HEK293 (cell line): ENCODE results near the gene ACTR8.

Experiments
- GLI4 ChIP-seq: fragments of 450-650 bp; formaldehyde crosslinking; IDR thresholded peaks from 2 replicates; pipeline ENCODE4 v1.5.1; 2016; ENCODE audit warnings: missing biosample characterization, missing genetic modification characterization
- GLIS1 ChIP-seq: fragments of 450-650 bp; formaldehyde crosslinking; IDR thresholded peaks from 2 replicates; pipeline ENCODE4 v1.5.1; 2016; ENCODE audit warnings: missing biosample characterization, missing genetic modification characterization
- GLIS2 ChIP-seq: fragments of 450-650 bp; formaldehyde crosslinking; IDR thresholded peaks from 2 replicates; pipeline ENCODE4 v1.5.1; 2016; ENCODE audit warnings: missing biosample characterization, missing genetic modification characterization
- KLF1 ChIP-seq: fragments of 450-650 bp; formaldehyde crosslinking; IDR thresholded peaks from 2 replicates; pipeline ENCODE4 v1.5.1; 2016; ENCODE audit warnings: missing biosample characterization, missing genetic modification characterization
- KLF8 ChIP-seq: fragments of 450-650 bp; formaldehyde crosslinking; IDR thresholded peaks from 2 replicates; pipeline ENCODE4 v1.5.1; 2016; ENCODE audit warnings: missing biosample characterization, missing genetic modification characterization
- ZFHX2 ChIP-seq: fragments of 450-650 bp; formaldehyde crosslinking; conservative IDR thresholded peaks from 2 replicates; pipeline ENCODE4 v1.5.1; 2016; ENCODE audit warnings: missing biosample characterization, missing genetic modification characterization
- ZIC2 ChIP-seq: fragments of 450-650 bp; formaldehyde crosslinking; IDR thresholded peaks from 2 replicates; pipeline ENCODE4 v1.5.1; 2016; ENCODE audit warnings: missing biosample characterization, missing genetic modification characterization
- ZNF10 ChIP-seq: fragments of 450-650 bp; formaldehyde crosslinking; IDR thresholded peaks from 2 replicates; pipeline ENCODE4 v1.5.1; 2017; ENCODE audit warnings: missing biosample characterization, missing genetic modification characterization
- ZNF121 ChIP-seq: fragments of 450-650 bp; formaldehyde crosslinking; IDR thresholded peaks from 2 replicates; pipeline ENCODE4 v1.5.1; 2016; ENCODE audit warnings: missing biosample characterization, missing genetic modification characterization
- ZNF223 ChIP-seq: fragments of 450-650 bp; formaldehyde crosslinking; IDR thresholded peaks from 2 replicates; pipeline ENCODE4 v1.5.1; 2016; ENCODE audit warnings: missing biosample characterization, missing genetic modification characterization
- ZNF561 ChIP-seq: fragments of 450-650 bp; IDR thresholded peaks from 2 replicates; pipeline ENCODE4 v1.5.1; 2018; ENCODE audit warnings: missing biosample characterization, missing genetic modification characterization, borderline replicate concordance
- ZNF571 ChIP-seq: fragments of 450-650 bp; formaldehyde crosslinking; IDR thresholded peaks from 2 replicates; pipeline ENCODE4 v1.5.0; 2017; ENCODE audit warnings: missing biosample characterization, missing genetic modification characterization
- TF ChIP-seq, protein P1 (sequence below): fragments of 450-650 bp; formaldehyde crosslinking; IDR thresholded peaks from 2 replicates; pipeline ENCODE4 v1.5.1; 2016; ENCODE audit warnings: missing biosample characterization, missing genetic modification characterization
- TF ChIP-seq, protein P2 (sequence below): IDR thresholded peaks from 2 replicates; pipeline ENCODE4 v1.6.1; 2011; ENCODE audit warnings: mild to moderate bottlenecking, low read depth, low read length, borderline replicate concordance
- TF ChIP-seq, protein P3 (sequence below): fragments of 450-650 bp; formaldehyde crosslinking; IDR thresholded peaks from 2 replicates; pipeline ENCODE4 v1.5.1; 2017; ENCODE audit warnings: missing biosample characterization, missing genetic modification characterization
- TF ChIP-seq, protein P4 (sequence below): fragments of 450-650 bp; formaldehyde crosslinking; IDR thresholded peaks from 2 replicates; pipeline ENCODE4 v1.5.1; 2016; ENCODE audit warnings: missing biosample characterization, missing genetic modification characterization
- TF ChIP-seq, protein P5 (sequence below): fragments of 450-650 bp; formaldehyde crosslinking; IDR thresholded peaks from 2 replicates; pipeline ENCODE4 v1.5.1; 2016; ENCODE audit warnings: missing biosample characterization, missing genetic modification characterization
- TF ChIP-seq, protein P6 (sequence below): fragments of 450-650 bp; formaldehyde crosslinking; IDR thresholded peaks from 2 replicates; pipeline ENCODE4 v1.5.0; 2017; ENCODE audit warnings: missing biosample characterization, missing genetic modification characterization, borderline replicate concordance
- TF ChIP-seq, protein P7 (sequence below): fragments of 450-650 bp; formaldehyde crosslinking; IDR thresholded peaks from 2 replicates; pipeline ENCODE4 v1.5.1; 2016; ENCODE audit warnings: missing biosample characterization, missing genetic modification characterization
- TF ChIP-seq, protein P8 (sequence below): fragments of 450-650 bp; formaldehyde crosslinking; IDR thresholded peaks from 2 replicates; pipeline ENCODE4 v1.5.1; 2016; ENCODE audit warnings: missing biosample characterization, missing genetic modification characterization
- TF ChIP-seq, protein P9 (sequence below): fragments of 450-650 bp; formaldehyde crosslinking; IDR thresholded peaks from 2 replicates; pipeline ENCODE4 v1.5.1; 2016; ENCODE audit warnings: missing biosample characterization, missing genetic modification characterization

Gene ACTR8

DNA sequence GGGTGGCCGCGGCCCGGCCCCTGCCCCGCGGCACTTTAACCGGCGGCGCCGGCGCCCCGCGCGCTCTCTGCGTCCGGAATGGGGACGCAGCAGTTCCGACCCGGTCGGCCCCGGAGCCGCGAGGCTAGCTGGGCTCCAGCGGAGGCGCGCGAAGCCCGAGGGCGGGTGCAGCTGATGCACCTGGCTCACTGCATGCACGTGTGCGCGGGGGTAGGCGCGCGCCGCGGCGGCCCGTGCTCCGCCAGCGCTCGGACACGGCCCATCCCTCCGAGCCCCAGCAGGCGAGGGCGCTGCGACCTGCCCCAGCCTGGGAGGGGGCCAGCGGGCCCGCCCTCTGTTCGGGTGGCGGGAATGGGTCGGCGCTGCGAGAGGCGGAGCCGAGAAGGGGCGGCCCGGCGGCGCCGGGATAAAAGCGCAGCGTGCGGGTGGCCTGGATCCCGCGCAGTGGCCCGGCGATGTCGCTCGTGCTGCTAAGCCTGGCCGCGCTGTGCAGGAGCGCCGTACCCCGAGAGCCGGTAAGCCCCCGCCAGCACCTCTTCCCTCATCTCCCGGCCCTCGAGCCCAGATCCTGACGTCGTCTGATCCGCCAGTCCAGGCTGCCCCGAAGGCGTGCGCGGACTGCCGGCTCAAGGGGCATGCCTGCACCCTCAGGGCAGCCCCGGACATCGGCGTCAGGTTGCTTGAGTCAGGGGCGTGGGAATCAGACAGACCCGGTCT lies 35.7 kb downstream of the ACTR8 start, which contains the start of the genes CHDH and IL17RB (continued):
- TF ChIP-seq, protein P1, sequence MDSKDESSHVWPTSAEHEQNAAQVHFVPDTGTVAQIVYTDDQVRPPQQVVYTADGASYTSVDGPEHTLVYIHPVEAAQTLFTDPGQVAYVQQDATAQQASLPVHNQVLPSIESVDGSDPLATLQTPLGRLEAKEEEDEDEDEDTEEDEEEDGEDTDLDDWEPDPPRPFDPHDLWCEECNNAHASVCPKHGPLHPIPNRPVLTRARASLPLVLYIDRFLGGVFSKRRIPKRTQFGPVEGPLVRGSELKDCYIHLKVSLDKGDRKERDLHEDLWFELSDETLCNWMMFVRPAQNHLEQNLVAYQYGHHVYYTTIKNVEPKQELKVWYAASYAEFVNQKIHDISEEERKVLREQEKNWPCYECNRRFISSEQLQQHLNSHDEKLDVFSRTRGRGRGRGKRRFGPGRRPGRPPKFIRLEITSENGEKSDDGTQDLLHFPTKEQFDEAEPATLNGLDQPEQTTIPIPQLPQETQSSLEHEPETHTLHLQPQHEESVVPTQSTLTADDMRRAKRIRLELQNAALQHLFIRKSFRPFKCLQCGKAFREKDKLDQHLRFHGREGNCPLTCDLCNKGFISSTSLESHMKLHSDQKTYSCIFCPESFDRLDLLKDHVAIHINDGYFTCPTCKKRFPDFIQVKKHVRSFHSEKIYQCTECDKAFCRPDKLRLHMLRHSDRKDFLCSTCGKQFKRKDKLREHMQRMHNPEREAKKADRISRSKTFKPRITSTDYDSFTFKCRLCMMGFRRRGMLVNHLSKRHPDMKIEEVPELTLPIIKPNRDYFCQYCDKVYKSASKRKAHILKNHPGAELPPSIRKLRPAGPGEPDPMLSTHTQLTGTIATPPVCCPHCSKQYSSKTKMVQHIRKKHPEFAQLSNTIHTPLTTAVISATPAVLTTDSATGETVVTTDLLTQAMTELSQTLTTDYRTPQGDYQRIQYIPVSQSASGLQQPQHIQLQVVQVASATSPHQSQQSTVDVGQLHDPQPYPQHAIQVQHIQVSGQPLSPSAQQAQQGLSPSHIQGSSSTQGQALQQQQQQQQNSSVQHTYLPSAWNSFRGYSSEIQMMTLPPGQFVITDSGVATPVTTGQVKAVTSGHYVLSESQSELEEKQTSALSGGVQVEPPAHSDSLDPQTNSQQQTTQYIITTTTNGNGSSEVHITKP (tag by site-specific recombination): peak; percentile 63
- TF ChIP-seq GLI4 (tag by site-specific recombination) (no peak), ZIC2 (tag by site-specific recombination) (peak; percentile 43; the same call in 1 of the 2 replicates), ZNF571 (tag by site-specific recombination) (no peak), ZNF10 (peak; percentile 55; the same call in 1 of the 2 replicates), ZNF223 (tag by site-specific recombination) (peak; percentile 76), GLIS1 (peak; percentile 60), ZFHX2 (tag by site-specific recombination) (peak; percentile 56), ZNF121 (peak; percentile 82; the same call in 1 of the 2 replicates), KLF8 (tag by site-specific recombination) (peak; percentile 69), ZNF561 (peak; percentile 81; the same call in 1 of the 2 replicates), KLF1 (peak; percentile 37; the same call in 1 of the 2 replicates), GLIS2 (tag by site-specific recombination) (peak; percentile 59)
- TF ChIP-seq, protein P2, sequence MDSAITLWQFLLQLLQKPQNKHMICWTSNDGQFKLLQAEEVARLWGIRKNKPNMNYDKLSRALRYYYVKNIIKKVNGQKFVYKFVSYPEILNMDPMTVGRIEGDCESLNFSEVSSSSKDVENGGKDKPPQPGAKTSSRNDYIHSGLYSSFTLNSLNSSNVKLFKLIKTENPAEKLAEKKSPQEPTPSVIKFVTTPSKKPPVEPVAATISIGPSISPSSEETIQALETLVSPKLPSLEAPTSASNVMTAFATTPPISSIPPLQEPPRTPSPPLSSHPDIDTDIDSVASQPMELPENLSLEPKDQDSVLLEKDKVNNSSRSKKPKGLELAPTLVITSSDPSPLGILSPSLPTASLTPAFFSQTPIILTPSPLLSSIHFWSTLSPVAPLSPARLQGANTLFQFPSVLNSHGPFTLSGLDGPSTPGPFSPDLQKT: no peak
- TF ChIP-seq, protein P3, sequence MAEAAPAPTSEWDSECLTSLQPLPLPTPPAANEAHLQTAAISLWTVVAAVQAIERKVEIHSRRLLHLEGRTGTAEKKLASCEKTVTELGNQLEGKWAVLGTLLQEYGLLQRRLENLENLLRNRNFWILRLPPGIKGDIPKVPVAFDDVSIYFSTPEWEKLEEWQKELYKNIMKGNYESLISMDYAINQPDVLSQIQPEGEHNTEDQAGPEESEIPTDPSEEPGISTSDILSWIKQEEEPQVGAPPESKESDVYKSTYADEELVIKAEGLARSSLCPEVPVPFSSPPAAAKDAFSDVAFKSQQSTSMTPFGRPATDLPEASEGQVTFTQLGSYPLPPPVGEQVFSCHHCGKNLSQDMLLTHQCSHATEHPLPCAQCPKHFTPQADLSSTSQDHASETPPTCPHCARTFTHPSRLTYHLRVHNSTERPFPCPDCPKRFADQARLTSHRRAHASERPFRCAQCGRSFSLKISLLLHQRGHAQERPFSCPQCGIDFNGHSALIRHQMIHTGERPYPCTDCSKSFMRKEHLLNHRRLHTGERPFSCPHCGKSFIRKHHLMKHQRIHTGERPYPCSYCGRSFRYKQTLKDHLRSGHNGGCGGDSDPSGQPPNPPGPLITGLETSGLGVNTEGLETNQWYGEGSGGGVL (tag by site-specific recombination): peak; percentile 29
- TF ChIP-seq, protein P4, sequence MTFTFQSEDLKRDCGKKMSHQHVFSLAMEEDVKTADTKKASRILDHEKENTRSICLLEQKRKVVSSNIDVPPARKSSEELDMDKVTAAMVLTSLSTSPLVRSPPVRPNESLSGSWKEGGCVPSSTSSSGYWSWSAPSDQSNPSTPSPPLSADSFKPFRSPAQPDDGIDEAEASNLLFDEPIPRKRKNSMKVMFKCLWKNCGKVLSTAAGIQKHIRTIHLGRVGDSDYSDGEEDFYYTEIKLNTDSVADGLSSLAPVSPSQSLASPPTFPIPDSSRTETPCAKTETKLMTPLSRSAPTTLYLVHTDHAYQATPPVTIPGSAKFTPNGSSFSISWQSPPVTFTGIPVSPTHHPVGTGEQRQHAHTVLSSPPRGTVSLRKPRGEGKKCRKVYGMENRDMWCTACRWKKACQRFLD: no peak
- TF ChIP-seq, protein P5, sequence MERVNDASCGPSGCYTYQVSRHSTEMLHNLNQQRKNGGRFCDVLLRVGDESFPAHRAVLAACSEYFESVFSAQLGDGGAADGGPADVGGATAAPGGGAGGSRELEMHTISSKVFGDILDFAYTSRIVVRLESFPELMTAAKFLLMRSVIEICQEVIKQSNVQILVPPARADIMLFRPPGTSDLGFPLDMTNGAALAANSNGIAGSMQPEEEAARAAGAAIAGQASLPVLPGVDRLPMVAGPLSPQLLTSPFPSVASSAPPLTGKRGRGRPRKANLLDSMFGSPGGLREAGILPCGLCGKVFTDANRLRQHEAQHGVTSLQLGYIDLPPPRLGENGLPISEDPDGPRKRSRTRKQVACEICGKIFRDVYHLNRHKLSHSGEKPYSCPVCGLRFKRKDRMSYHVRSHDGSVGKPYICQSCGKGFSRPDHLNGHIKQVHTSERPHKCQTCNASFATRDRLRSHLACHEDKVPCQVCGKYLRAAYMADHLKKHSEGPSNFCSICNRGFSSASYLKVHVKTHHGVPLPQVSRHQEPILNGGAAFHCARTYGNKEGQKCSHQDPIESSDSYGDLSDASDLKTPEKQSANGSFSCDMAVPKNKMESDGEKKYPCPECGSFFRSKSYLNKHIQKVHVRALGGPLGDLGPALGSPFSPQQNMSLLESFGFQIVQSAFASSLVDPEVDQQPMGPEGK: peak; percentile 64
- TF ChIP-seq, protein P6, sequence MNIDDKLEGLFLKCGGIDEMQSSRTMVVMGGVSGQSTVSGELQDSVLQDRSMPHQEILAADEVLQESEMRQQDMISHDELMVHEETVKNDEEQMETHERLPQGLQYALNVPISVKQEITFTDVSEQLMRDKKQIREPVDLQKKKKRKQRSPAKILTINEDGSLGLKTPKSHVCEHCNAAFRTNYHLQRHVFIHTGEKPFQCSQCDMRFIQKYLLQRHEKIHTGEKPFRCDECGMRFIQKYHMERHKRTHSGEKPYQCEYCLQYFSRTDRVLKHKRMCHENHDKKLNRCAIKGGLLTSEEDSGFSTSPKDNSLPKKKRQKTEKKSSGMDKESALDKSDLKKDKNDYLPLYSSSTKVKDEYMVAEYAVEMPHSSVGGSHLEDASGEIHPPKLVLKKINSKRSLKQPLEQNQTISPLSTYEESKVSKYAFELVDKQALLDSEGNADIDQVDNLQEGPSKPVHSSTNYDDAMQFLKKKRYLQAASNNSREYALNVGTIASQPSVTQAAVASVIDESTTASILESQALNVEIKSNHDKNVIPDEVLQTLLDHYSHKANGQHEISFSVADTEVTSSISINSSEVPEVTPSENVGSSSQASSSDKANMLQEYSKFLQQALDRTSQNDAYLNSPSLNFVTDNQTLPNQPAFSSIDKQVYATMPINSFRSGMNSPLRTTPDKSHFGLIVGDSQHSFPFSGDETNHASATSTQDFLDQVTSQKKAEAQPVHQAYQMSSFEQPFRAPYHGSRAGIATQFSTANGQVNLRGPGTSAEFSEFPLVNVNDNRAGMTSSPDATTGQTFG (tag by site-specific recombination): no peak
- TF ChIP-seq, protein P7, sequence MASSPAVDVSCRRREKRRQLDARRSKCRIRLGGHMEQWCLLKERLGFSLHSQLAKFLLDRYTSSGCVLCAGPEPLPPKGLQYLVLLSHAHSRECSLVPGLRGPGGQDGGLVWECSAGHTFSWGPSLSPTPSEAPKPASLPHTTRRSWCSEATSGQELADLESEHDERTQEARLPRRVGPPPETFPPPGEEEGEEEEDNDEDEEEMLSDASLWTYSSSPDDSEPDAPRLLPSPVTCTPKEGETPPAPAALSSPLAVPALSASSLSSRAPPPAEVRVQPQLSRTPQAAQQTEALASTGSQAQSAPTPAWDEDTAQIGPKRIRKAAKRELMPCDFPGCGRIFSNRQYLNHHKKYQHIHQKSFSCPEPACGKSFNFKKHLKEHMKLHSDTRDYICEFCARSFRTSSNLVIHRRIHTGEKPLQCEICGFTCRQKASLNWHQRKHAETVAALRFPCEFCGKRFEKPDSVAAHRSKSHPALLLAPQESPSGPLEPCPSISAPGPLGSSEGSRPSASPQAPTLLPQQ (tag by site-specific recombination): 0 out of 2 replicates have a peak, but pooled peaks have one; percentile 52
- TF ChIP-seq, protein P8, sequence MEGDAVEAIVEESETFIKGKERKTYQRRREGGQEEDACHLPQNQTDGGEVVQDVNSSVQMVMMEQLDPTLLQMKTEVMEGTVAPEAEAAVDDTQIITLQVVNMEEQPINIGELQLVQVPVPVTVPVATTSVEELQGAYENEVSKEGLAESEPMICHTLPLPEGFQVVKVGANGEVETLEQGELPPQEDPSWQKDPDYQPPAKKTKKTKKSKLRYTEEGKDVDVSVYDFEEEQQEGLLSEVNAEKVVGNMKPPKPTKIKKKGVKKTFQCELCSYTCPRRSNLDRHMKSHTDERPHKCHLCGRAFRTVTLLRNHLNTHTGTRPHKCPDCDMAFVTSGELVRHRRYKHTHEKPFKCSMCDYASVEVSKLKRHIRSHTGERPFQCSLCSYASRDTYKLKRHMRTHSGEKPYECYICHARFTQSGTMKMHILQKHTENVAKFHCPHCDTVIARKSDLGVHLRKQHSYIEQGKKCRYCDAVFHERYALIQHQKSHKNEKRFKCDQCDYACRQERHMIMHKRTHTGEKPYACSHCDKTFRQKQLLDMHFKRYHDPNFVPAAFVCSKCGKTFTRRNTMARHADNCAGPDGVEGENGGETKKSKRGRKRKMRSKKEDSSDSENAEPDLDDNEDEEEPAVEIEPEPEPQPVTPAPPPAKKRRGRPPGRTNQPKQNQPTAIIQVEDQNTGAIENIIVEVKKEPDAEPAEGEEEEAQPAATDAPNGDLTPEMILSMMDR (tag by site-specific recombination): peak; percentile 14; the same call in 1 of the 2 replicates
- TF ChIP-seq, protein P9, sequence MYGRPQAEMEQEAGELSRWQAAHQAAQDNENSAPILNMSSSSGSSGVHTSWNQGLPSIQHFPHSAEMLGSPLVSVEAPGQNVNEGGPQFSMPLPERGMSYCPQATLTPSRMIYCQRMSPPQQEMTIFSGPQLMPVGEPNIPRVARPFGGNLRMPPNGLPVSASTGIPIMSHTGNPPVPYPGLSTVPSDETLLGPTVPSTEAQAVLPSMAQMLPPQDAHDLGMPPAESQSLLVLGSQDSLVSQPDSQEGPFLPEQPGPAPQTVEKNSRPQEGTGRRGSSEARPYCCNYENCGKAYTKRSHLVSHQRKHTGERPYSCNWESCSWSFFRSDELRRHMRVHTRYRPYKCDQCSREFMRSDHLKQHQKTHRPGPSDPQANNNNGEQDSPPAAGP (tag by site-specific recombination): no peak
